IMR-90 (cell line): ENCODE results near the gene RAB3IL1. TPM values are rescaled to one million over a fixed set of nuclear protein-coding genes. Genes with fewer than 3 reads are reported as not detected.

Source experiments
- ATAC-seq: fragments of 200-7000 bp; cut with Tn5 transposase; 2 replicates; pipeline ENCODE4 v1.9.1; 2020; ENCODE audit warnings: low read depth, mild to moderate bottlenecking, moderate library complexity
- BruUV-seq: library from RNA; stranded (reverse); fragments of 400-500 nt; replicated peaks from 2 replicates; lab custom pipeline; 2021; lab: Mats Ljungman, UMichigan
- CTCF ChIA-PET: fragments of 300-600 bp; formaldehyde crosslinking; extraction: SDS; loops from one replicate; lab custom pipeline; 2021; ENCODE audit warnings: antibody characterized with exemption; lab: Yijun Ruan, JAX
- POLR2A ChIA-PET: fragments of 300-600 bp; sonication (Branson Sonifier 250); formaldehyde crosslinking; loops from one replicate; lab custom pipeline; 2022; ENCODE audit warnings: antibody characterized with exemption; ENCODE audit not compliant: unreplicated experiment; lab: Charles Lee
- DNase-seq: peaks from one replicate; pipeline ENCODE4 v3.0.0; 2013
- H2AFZ ChIP-seq: replicated peaks from 2 replicates; pipeline ENCODE3; 2013; ENCODE audit warnings: low read length, mild to moderate bottlenecking; ENCODE audit not compliant: poor library complexity
- H2AK5ac ChIP-seq: 2 replicates; pipeline ENCODE4 v1.6.1; 2013; ENCODE audit warnings: low read depth, low read length, inconsistent platforms
- H2AK9ac ChIP-seq: replicated peaks from 2 replicates; pipeline ENCODE3; 2013; ENCODE audit warnings: mild to moderate bottlenecking, low read depth, low read length, moderate library complexity; ENCODE audit not compliant: poor library complexity
- H2BK120ac ChIP-seq: 2 replicates; pipeline ENCODE4 v1.6.1; 2013; ENCODE audit warnings: low read depth, low read length, inconsistent platforms
- H2BK15ac ChIP-seq: 3 replicates; pipeline ENCODE4 v1.6.1; 2013; ENCODE audit warnings: low read depth, low read length, inconsistent platforms
- H2BK20ac ChIP-seq: 2 replicates; pipeline ENCODE4 v1.6.1; 2013; ENCODE audit warnings: low read depth, mild to moderate bottlenecking, inconsistent platforms, low read length, moderate library complexity
- H2BK5ac ChIP-seq: 2 replicates; pipeline ENCODE4 v1.6.1; 2013; ENCODE audit warnings: mild to moderate bottlenecking, low read depth, low read length, inconsistent platforms; ENCODE audit not compliant: poor library complexity, severe bottlenecking
- H3K14ac ChIP-seq: replicated peaks from 2 replicates; pipeline ENCODE4 v1.6.1; 2013; ENCODE audit warnings: low read depth, low read length, inconsistent platforms
- H3K18ac ChIP-seq: 2 replicates; pipeline ENCODE4 v1.6.1; 2013; ENCODE audit warnings: low read depth, low read length, control low read depth
- H3K23ac ChIP-seq: 2 replicates; pipeline ENCODE4 v1.6.1; 2013; ENCODE audit warnings: low read depth, low read length, inconsistent platforms
- H3K27ac ChIP-seq: 2 replicates; pipeline ENCODE4 v1.5.1; 2013; ENCODE audit warnings: mild to moderate bottlenecking, control low read depth, low read length; ENCODE audit not compliant: insufficient read depth
- H3K27me3 ChIP-seq: 2 replicates; pipeline ENCODE4 v1.6.1; 2013; ENCODE audit warnings: low read length; ENCODE audit not compliant: control insufficient read depth, insufficient read depth
- H3K36me3 ChIP-seq: 2 replicates; pipeline ENCODE4 v1.6.1; 2013; ENCODE audit warnings: low read length, mixed read lengths; ENCODE audit not compliant: control insufficient read depth, insufficient read depth
- H3K4ac ChIP-seq: 2 replicates; pipeline ENCODE4 v1.6.1; 2013; ENCODE audit warnings: low read depth, low read length, inconsistent platforms
- H3K4me1 ChIP-seq: 2 replicates; pipeline ENCODE4 v1.6.1; 2013; ENCODE audit warnings: low read length, mixed read lengths; ENCODE audit not compliant: control insufficient read depth, insufficient read depth
- H3K4me2 ChIP-seq: 2 replicates; pipeline ENCODE4 v1.6.1; 2013; ENCODE audit warnings: low read depth, mild to moderate bottlenecking, control low read depth, low read length, moderate library complexity
- H3K4me3 ChIP-seq: 2 replicates; pipeline ENCODE4 v1.5.1; 2013; ENCODE audit warnings: low read depth, mild to moderate bottlenecking, control low read depth, low read length, moderate library complexity; ENCODE audit not compliant: insufficient read depth
- H3K56ac ChIP-seq: 2 replicates; pipeline ENCODE4 v1.6.1; 2013; ENCODE audit warnings: low read length, inconsistent platforms; ENCODE audit not compliant: insufficient read depth; ENCODE audit errors: extremely low read depth
- H3K79me1 ChIP-seq, 2 experiments: 2 replicates each; pipeline ENCODE4 v1.6.1; 2013; ENCODE audit warnings: low read length in 2 of 2, inconsistent platforms in 1 of 2, low read depth in 1 of 2
- H3K9ac ChIP-seq: 2 replicates; pipeline ENCODE4 v1.6.1; 2013; ENCODE audit warnings: low read depth, low read length, control low read depth
- H3K9me1 ChIP-seq: 2 replicates; pipeline ENCODE4 v1.6.1; 2013; ENCODE audit warnings: low read length, inconsistent platforms; ENCODE audit not compliant: insufficient read depth
- H3K9me3 ChIP-seq: 2 replicates; pipeline ENCODE4 v1.6.1; 2013; ENCODE audit warnings: low read length; ENCODE audit not compliant: control insufficient read depth, insufficient read depth
- H4K20me1 ChIP-seq: 2 replicates; pipeline ENCODE4 v1.6.1; 2013; ENCODE audit warnings: low read length, inconsistent platforms; ENCODE audit not compliant: insufficient read depth
- H4K5ac ChIP-seq: 2 replicates; pipeline ENCODE4 v1.6.1; 2013; ENCODE audit warnings: mild to moderate bottlenecking, low read depth, low read length, control low read depth
- H4K8ac ChIP-seq, 2 experiments: 2 replicates each; pipeline ENCODE4 v1.6.1; 2013; ENCODE audit warnings: low read depth in 2 of 2, low read length in 2 of 2, control low read depth in 1 of 2, inconsistent platforms in 1 of 2
- H4K91ac ChIP-seq: 2 replicates; pipeline ENCODE4 v1.6.1; 2013; ENCODE audit warnings: low read depth, low read length, inconsistent platforms; ENCODE audit not compliant: insufficient read depth
- BHLHE40 ChIP-seq: fragments of 150-350 bp; IDR thresholded peaks from 2 replicates; pipeline ENCODE4 v1.6.1; 2016; ENCODE audit warnings: mild to moderate bottlenecking, low read depth, low read length
- CEBPB ChIP-seq: IDR thresholded peaks from 2 replicates; pipeline ENCODE4 v1.6.1; 2012; ENCODE audit warnings: low read depth, low read length, improper control_type of control experiment
- CHD1 ChIP-seq: IDR thresholded peaks from 2 replicates; pipeline ENCODE4 v1.6.1; 2012; ENCODE audit warnings: low read depth, low read length, improper control_type of control experiment
- FOS ChIP-seq: fragments of 150-350 bp; IDR thresholded peaks from 2 replicates; pipeline ENCODE4 v1.6.1; 2016; ENCODE audit warnings: low read depth, low read length
- MAFK ChIP-seq: IDR thresholded peaks from 2 replicates; pipeline ENCODE4 v1.6.1; 2012; ENCODE audit warnings: low read depth, low read length, improper control_type of control experiment
- MAZ ChIP-seq: IDR thresholded peaks from 2 replicates; pipeline ENCODE4 v1.6.1; 2012; ENCODE audit warnings: low read depth, mild to moderate bottlenecking, low read length, improper control_type of control experiment, moderate library complexity, borderline replicate concordance
- MXI1 ChIP-seq: IDR thresholded peaks from 2 replicates; pipeline ENCODE4 v1.6.1; 2012; ENCODE audit warnings: low read depth, mild to moderate bottlenecking, low read length, moderate library complexity, borderline replicate concordance
- NFE2L2 ChIP-seq: fragments of 150-350 bp; IDR thresholded peaks from 2 replicates; pipeline ENCODE4 v1.6.1; 2016; ENCODE audit warnings: low read depth, mild to moderate bottlenecking, low read length
- POLR2A ChIP-seq: IDR thresholded peaks from 2 replicates; pipeline ENCODE4 v1.6.1; 2012; ENCODE audit warnings: mild to moderate bottlenecking, low read depth, low read length
- RAD21 ChIP-seq: IDR thresholded peaks from 2 replicates; pipeline ENCODE4 v1.6.1; 2012; ENCODE audit warnings: low read length, improper control_type of control experiment
- RCOR1 ChIP-seq: IDR thresholded peaks from 2 replicates; pipeline ENCODE4 v1.6.1; 2012; ENCODE audit warnings: mild to moderate bottlenecking, low read length, improper control_type of control experiment; ENCODE audit not compliant: insufficient replicate concordance
- RFX5 ChIP-seq: IDR thresholded peaks from 2 replicates; pipeline ENCODE4 v1.8.0; 2012; ENCODE audit warnings: low read depth, mild to moderate bottlenecking, low read length, moderate library complexity
- SMC3 ChIP-seq: fragments of 150-350 bp; IDR thresholded peaks from 2 replicates; pipeline ENCODE4 v1.6.1; 2016; ENCODE audit warnings: low read depth, mild to moderate bottlenecking, antibody characterized with exemption, low read length, moderate library complexity
- WGBS, 2 experiments: methylation state at CpG; one replicate each; pipeline versions ENCODE4 v1.1.5 to v1.1.7; 2013; ENCODE audit warnings: missing lambda C conversion rate in 2 of 2; ENCODE audit not compliant: insufficient read length in 1 of 2; ENCODE audit errors: extremely low coverage in 2 of 2; 5-methylcytosine and 5-hydroxymethylcytosine counted together
- dilution Hi-C: fragments of 300-500 bp; cut with HindIII; formaldehyde crosslinking; loops from one replicate; pipeline ENCODE4 v1.14.3; 2018; ENCODE audit warnings: low sequenced_read_pairs; ENCODE audit not compliant: unreplicated experiment
- in situ Hi-C: fragments of 300-500 bp; cut with MboI; formaldehyde crosslinking; loops from 3 replicates; pipeline ENCODE4 v1.14.3; 2019; ENCODE audit warnings: low sequenced_read_pairs, inconsistent platforms, mixed read lengths
- intact Hi-C: fragments of 100-400 bp; cut with micrococcal nuclease; formaldehyde crosslinking; loops from 2 replicates; pipeline ENCODE4 v1.10.0; 2022
- polyA plus RNA-seq, 3 experiments: library from polyadenylated mRNA; depleted of rRNA; stranded (reverse); fragments of >200 nt; gene quantifications; 2 replicates each; pipeline ENCODE4 v1.2.3, GENCODE V29; 2012; ENCODE audit warnings: low replicate concordance in 1 of 3
- total RNA-seq: library from RNA; depleted of rRNA; stranded (reverse); fragments of >200 nt; gene quantifications from 2 replicates; pipeline ENCODE4 v1.2.3, GENCODE V29; 2012
- TF ChIP-seq, protein P1 (sequence below): fragments of 150-350 bp; IDR thresholded peaks from 2 replicates; pipeline ENCODE4 v1.6.1; 2017; ENCODE audit warnings: mild to moderate bottlenecking, antibody characterized with exemption, low read length, low read depth
- TF ChIP-seq, protein P2 (sequence below): fragments of 150-350 bp; IDR thresholded peaks from 2 replicates; pipeline ENCODE4 v1.6.1; 2016; ENCODE audit warnings: low read depth, mild to moderate bottlenecking, low read length, moderate library complexity, borderline replicate concordance
- TF ChIP-seq, protein P3 (sequence below): conservative IDR thresholded peaks from 2 replicates; pipeline ENCODE4 v1.5.1; 2012; ENCODE audit warnings: mild to moderate bottlenecking, low read depth, low read length, improper control_type of control experiment

The RAB3IL1 gene
- total and polyA plus RNA-seq, 2 of the 4 experiments (the other 2 are of a cell fraction): 0.72 to 1.9 TPM

DNA sequence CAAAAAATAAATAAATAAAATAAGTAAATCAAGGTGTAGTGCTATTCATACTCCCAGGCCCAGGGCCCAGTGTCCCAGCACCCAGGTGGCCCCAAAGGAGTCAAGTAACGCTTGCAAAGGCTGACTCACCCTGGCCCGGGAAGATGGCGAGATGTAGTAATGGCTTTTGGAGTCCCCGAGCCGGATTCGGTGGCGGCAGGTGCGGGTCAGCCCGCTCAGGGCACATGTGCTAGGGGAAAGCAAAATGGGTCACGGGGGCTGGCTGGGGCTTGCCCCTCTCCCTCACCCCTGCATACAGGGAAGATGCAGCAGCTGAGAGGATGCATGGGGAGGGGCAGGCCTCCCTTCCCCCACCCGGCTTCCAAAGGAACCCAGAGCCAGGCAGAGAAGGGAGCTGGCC lies 15.1 kb downstream of the RAB3IL1 start:
- Histone ChIP-seq H3K79me1 (no peaks in the 10 kb centered on the region), H3K18ac (no peak overlapping the region), H2AK9ac (no peak overlapping the region), H2AFZ (no peak overlapping the region), H4K5ac (no peak overlapping the region), H3K27me3 (no peaks in the 10 kb centered on the region), H3K36me3 (peaks cover 1% of the 10 kb centered on the region; the same call in 1 of the 2 replicates), H3K4me2 (no peak overlapping the region), H4K8ac (no peak overlapping the region), H4K20me1 (no peaks in the 10 kb centered on the region), H3K9me3 (no peaks in the 10 kb centered on the region), H3K4me3 (no peak overlapping the region), H3K56ac (no peak overlapping the region), H2BK120ac (no peak overlapping the region), H2AK5ac (no peak overlapping the region), H2BK5ac (no peak overlapping the region), H3K4ac (no peak overlapping the region), H3K9ac (no peak overlapping the region), H3K14ac (no peak overlapping the region), H3K27ac (no peak overlapping the region), H4K91ac (no peak overlapping the region), H2BK20ac (no peak overlapping the region), H3K23ac (no peak overlapping the region; the same call in 1 of the 2 replicates), H2BK15ac (no peak overlapping the region), H3K9me1 (no peaks in the 10 kb centered on the region), H3K4me1 (no peaks in the 10 kb centered on the region)
- in situ Hi-C loops: no loop called here
- dilution Hi-C loops: no loop called here
- DNase-seq (no peak), ATAC-seq (no peak)
- ChIA-PET POLR2A (no interaction called here), CTCF (interaction anchor here (3.7 kb wide), 1 partner anchor 180 kb away, joined by 13 read pairs; no protein-coding TSS in a partner anchor)
- no CpG with 5 or more reads among the region's 11 CpGs for WGBS, 2 experiments
- BruUV-seq: no TSS peak
- TF ChIP-seq FOS (no peak), BHLHE40 (no peak), RCOR1 (no peak), CEBPB (no peak), SMC3 (no peak), RFX5 (no peak), RAD21 (no peak), NFE2L2 (no peak), MXI1 (no peak), CHD1 (no peak), POLR2A (no peak), MAFK (no peak), MAZ (no peak)
- TF ChIP-seq, protein P1, sequence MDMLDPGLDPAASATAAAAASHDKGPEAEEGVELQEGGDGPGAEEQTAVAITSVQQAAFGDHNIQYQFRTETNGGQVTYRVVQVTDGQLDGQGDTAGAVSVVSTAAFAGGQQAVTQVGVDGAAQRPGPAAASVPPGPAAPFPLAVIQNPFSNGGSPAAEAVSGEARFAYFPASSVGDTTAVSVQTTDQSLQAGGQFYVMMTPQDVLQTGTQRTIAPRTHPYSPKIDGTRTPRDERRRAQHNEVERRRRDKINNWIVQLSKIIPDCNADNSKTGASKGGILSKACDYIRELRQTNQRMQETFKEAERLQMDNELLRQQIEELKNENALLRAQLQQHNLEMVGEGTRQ: no peak
- TF ChIP-seq, protein P2, sequence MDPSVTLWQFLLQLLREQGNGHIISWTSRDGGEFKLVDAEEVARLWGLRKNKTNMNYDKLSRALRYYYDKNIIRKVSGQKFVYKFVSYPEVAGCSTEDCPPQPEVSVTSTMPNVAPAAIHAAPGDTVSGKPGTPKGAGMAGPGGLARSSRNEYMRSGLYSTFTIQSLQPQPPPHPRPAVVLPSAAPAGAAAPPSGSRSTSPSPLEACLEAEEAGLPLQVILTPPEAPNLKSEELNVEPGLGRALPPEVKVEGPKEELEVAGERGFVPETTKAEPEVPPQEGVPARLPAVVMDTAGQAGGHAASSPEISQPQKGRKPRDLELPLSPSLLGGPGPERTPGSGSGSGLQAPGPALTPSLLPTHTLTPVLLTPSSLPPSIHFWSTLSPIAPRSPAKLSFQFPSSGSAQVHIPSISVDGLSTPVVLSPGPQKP: no peak
- TF ChIP-seq, protein P3, sequence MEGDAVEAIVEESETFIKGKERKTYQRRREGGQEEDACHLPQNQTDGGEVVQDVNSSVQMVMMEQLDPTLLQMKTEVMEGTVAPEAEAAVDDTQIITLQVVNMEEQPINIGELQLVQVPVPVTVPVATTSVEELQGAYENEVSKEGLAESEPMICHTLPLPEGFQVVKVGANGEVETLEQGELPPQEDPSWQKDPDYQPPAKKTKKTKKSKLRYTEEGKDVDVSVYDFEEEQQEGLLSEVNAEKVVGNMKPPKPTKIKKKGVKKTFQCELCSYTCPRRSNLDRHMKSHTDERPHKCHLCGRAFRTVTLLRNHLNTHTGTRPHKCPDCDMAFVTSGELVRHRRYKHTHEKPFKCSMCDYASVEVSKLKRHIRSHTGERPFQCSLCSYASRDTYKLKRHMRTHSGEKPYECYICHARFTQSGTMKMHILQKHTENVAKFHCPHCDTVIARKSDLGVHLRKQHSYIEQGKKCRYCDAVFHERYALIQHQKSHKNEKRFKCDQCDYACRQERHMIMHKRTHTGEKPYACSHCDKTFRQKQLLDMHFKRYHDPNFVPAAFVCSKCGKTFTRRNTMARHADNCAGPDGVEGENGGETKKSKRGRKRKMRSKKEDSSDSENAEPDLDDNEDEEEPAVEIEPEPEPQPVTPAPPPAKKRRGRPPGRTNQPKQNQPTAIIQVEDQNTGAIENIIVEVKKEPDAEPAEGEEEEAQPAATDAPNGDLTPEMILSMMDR: no peak
- intact Hi-C loops: no loop called here
